GM19099 (cell line): ENCODE results near the gene NOCT.

Experiments
- POLR2A ChIP-seq: IDR thresholded peaks from 3 replicates; pipeline ENCODE4 v1.6.1; 2011; ENCODE audit warnings: low read depth; ENCODE audit not compliant: insufficient read length; ENCODE audit errors: extremely low read depth

The NOCT gene

DNA sequence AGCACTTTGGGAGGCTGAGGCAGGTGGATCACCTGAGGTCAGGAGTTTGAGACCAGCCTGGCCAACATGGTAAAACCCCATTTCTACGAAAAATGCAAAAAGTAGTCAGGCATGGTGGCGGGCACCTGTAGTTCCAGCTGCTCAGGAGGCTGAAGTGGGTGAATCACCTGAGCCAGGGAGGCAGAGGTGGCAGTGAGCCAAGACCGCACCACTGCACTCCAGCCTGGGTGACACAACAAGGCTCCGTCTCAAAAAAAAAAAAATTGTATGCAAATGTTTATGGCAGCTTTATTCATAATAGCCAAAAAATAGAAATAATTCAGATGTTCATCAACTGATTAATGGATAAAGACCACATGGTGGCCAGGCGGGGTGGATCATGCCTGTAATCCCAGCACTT lies 9.8 kb upstream of the NOCT start:
- no peak for TF ChIP-seq POLR2A

DNA sequence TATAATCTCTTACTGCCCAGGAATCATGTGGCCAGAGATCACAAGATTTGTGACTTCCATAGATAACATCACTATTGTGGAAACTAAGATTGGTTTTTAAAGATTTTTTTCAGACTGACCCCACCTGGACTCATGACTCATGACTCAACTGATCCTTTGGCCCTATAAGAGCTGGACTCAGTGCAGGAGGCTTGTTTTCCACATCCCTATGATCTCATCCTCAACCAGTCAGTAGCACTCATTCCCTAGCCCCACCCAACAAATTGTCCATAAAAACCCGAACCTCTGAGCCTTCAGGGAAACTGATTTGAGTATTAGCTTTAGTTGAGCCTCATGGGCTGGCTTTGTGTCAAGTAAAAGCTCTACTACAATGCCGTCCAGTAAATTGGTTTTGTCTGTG lies 7.9 kb upstream of the NOCT start:
- no peak for TF ChIP-seq POLR2A

DNA sequence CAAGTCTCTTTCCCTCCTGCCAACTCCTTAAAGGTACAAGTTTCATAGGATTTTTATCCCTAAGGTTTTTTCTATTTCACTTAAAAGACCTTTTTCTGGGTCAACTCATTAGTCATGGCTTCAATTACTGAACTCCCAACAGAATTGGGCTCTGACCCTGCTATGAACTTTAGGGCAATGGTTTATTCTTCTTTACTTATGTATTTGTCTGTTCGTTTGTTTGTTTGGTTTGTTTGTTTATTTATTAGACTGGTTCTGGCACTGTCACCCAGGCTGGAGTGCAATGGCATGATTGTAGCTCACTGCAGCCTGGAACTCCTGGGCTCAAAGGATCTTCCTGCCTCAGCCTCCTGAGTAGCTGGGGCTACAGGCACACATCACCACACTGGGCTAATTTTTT lies 5.9 kb upstream of the NOCT start:
- no peak for TF ChIP-seq POLR2A

DNA sequence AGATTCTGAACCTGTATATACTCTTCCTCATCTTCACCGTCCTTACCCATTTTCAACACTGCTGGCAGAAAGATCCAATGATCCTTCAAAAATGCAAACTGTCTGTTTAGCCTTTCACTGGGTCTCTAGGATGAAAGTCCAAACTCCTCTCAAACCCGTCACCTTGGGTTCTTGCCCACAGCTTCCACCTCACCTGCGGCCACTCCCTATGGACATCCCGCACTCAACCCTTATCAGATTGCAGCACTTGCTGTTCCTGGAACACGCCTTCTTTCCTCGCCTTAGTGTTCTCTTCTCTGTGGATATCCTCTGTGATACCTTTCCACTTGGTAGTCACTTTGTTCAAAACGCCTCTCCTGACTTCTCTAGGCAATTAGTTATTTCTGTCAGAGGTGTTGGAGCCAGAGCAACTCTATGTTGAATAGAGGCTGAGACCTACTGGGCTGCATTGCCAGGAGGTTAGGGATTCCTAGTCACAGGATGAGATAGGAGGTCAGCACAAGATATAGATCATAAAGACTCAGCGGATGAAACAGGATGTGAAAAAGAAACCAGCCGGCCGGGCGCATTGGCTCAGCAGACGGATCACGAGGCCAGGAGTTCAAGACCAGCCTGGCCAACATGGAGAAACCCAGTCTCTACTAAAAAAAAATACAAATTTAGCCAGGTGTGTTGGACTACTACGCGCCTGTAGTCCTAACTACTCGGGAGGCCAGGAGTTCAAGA lies 4.2 kb upstream of the NOCT start:
- TF ChIP-seq POLR2A: no peak

DNA sequence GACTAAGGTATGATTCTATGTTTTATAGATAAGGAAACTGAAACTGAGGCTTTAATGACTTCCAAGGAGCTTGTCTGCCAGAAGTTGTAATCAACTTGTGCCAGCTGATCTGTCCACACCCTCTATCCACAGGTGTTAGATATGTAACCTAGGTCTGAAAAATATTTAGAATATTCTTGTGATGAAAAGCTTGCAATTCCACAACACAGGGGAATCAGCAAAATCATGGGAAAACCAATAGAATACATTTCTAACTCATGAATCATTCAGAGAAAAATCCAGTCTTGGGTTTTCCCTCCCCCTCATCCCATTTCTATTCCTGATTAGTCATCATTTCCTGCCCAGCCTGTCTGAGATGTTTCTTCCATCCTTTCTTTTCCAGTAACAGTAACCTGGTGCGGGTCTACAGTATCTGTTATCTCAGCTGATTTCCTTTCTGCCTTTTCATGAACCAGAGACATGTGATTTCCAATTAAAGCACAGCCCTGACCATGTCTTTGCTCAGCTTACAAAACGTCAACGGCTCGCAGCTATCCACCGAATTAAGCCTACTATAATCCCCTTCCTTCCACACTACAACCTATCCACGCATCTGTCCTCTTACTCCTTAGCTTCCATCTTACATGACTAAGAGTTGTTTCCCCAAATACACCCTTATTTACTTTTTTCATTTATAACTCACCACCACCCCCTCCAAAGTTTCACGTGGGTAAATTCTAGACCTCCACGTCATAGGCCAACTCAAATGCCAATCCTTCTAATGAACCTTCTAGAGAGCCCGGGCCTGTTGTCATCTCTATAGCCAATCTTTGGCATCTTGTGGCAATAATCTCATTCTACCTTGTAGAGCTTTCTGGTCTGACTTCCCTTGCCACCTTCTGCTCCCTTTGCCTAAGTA lies 961 bp upstream of the NOCT start:
- no peak for TF ChIP-seq POLR2A

DNA sequence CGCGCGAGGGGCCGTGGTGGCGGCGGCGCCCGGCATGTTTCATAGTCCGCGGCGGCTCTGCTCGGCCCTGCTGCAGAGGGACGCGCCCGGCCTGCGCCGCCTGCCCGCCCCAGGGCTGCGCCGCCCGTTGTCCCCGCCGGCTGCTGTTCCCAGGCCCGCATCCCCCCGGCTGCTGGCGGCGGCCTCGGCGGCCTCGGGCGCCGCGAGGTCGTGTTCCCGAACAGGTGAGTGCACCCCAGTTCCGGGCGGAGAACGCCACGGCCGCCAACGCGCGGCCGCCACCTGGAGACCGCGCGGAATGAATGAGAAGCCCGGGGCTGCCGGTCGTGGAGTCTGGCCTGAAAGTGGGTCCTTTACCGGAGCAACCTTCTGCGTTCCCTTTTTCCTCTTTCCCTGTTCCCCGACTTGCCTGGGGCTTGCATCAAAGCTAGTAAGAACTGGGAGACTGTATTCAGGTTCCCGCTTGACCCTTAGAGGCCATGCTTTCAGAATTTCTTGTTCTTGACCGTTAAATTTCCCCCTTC lies 429 bp downstream of the NOCT start:
- TF ChIP-seq POLR2A: no peak

DNA sequence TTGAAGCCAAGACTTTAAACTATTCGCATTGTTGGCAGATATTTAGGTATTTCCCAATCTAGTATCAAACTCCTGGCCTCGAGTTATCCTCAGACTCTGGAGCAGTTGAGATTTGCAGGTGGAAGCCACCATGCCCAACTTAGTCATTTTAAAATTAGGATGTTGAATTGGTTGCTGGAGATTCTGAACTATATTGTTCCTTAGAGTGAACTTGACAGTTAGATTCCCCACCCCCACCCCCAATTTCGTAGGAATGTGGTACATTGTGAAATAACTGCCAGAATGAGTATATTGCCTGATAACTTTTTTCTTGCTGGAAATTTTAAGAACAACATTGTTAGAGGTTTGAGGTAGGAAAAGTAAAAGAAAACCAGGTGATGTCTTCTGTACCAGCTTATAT lies 2.3 kb downstream of the NOCT start:
- no peak for TF ChIP-seq POLR2A

DNA sequence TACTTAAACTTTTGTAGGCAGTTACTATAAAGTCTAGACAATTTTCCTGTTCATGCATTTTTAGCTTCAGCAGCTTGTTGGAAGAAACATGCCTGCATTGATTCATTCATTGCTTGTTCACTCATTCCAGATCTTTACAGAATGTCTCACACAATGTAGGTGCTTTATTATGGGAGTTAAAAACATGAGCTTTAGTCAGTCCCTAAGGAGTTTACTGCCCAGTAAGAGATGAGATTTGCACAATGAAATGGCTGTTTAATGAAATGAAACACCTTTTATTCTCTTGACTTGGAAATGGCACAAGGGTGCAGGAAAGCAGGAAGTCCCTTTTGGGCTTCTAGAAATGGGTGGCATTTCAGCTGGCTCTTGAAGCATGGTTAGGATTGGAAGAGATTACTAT lies 2.9 kb downstream of the NOCT start:
- no peak for TF ChIP-seq POLR2A

DNA sequence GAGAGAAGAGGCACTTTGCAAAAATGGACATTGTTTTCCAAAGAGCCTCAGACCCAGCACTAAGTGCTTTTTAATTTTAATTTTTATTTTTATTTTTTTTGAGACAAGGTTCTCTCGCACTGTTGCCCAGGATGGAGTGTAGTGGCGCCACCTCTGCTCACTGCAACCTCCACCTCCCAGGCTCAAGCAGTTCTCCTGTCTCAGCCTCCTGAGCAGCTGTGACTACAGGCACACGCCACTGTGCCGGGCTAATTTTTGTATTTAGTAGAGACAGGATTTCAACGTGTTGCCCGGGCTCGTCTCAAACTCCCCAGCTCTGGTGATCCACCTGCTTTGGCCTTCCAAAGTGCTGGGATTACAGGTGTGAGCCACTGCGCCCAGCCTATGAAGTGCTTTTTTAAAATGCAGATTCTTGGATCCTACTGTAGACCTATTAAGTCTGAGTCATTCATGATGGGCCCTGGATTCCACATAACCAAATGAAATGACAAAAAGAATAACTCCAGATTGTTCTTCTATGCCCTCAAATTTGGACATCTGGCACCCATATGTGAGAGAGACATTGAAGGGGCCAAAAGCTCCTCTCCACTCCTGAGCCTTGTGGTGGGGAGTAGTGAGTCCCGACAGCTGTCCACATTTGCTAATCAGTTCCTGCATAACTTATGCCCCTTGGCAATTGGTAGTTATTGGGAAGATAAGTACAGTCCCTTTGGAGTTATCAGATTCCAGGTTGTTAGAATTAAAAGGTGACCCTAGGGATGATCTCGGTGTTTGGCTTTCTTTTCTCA lies 3.6 kb downstream of the NOCT start:
- TF ChIP-seq POLR2A: no peak

DNA sequence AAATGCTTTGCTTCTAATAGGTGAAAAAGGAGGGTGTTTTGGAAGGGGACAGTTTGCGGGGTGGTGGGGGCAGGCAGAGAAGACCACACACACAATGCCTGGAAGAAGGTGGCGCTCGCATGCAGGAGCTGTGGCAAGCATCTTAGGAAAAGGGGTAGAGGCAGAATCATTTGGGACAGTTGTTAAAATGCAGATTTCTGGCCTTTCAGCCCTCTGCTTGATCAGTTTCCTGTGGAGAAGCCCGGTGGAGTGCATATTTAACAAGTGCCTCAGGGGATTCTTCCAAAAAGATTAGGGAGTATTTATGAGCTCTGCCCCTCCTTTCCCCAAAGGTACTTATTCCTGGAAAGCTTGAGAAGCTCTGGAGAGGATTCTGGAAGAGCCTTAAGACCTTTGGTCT lies 4.8 kb downstream of the NOCT start:
- no peak for TF ChIP-seq POLR2A

DNA sequence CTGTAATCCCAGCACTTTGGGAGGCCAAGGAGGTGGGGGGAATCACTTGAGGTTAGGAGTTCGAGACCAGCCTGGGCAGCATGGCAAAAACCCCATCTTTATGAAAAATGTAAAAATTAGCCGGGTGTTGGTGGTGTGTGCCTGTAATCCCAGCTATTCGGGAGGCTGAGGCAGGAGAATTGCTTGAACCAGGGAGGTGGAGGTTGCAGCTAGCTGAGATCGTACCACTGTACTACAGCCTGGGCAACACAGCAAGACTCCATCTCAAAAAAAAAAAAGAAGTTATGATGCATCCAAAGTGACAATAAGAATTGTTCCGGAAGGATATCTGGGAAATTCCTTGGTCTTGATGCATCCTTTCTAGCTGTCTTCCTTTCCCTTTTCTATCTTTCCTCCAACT lies 7.3 kb downstream of the NOCT start:
- no peak for TF ChIP-seq POLR2A

DNA sequence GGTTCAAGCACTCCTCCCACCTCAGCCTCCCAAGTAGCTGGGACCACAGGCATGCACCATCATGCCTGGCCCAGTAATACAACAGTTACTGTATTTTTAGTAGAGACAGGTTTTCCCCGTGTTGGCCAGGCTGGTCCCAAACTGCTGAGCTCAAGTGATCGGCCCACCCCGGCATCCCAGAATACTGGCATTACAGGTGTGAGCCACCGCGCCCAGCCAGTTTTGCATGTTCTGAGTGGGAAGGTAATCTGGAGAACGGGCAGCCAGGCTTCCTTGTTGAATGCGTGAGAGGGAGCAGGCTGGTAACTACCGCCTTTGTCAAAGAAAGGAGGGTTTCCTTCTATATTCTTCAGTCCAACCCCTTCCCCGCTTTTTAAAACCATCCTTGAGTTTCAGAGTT lies 9.1 kb downstream of the NOCT start:
- TF ChIP-seq POLR2A: no peak

DNA sequence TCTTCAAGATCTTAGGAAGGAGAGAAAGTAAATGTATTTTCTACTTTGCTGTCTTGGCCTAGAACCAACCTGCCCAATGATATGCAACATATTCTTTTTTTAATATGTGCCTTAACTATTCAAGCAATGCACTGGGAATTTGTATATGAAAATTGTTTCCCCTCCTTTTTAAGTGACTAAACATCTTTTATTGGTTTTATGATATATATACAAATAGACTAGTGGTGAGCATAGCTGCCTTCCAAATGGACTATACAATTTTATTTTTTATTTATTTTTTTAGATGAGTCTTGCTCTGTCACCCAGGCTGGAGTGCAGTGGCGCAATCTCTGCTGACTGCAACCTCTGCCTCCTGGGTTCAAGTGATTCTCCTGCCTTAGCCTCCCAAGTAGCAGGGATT lies 10.3 kb downstream of the NOCT start:
- TF ChIP-seq POLR2A: no peak

DNA sequence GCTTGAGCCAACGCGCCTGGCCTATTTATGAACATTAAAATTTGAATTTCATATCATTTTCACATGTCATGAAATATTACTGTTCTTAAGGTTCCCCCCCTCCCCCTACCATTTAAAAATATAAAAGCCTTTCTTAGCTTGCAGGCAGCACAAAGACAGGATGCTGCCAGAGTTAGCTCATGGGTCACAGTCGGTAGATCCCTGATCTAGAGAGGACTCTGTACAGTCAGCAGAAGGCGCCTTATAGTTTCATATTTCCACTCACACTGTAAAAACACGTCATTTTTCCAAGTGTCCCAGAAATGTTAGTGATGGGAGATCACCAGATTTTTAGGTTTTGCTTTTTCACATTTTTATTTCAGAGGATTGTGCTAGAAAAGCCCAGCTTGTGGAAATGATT lies 12.2 kb downstream of the NOCT start:
- no peak for TF ChIP-seq POLR2A

DNA sequence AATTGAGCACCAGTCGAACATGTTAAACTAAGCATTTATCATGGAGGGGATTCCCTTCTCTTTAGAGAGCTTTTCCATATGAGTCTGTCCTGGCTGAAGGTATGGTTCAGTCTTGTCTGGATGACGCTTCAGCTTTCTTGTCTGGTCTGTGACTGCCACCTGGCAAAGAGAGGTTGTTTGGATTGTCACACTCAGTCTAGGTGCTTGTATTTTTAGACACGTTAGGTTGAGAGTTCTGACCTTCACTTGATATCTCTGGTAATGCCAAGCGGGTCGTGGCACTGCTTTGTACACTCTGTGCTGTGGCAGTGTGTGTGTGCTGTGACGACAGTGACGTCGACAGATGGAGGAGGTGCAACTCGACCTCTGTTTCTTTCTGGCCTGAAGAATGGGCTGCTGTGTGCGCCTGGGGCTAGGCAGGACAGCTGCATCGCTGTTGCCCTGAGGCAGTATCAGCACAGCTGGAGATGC lies 12.6 kb downstream of the NOCT start:
- no peak for TF ChIP-seq POLR2A

DNA sequence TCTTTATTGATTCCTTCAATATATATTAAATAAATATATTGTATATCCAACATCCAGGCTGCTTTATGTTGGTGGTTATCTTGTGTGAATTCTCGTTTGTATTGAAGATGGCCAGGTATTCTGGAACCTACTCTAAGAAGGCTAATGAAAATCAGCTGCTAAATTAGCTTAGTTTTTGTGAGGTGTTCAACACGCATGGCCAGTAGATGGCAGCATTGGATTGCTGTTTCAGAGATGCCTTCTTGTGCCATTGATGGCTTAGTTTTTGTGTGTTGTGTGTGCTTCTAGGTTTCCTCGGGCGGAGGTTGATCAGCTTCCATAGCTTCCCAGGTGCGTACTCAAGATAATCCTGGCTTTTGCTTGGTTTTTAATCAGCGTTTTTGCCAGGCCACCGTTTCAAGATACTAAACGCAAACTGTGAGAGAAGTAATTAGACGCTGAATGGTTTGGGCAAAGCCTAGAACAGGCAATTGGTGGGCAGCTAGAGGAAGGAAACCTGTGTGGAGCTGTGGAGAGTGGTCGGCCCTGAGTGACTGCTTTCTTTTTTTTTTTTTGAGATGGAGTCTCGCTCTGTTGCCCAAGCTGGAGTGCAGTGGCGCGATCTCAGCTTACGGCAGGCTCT lies 15.1 kb downstream of the NOCT start:
- TF ChIP-seq POLR2A: no peak

DNA sequence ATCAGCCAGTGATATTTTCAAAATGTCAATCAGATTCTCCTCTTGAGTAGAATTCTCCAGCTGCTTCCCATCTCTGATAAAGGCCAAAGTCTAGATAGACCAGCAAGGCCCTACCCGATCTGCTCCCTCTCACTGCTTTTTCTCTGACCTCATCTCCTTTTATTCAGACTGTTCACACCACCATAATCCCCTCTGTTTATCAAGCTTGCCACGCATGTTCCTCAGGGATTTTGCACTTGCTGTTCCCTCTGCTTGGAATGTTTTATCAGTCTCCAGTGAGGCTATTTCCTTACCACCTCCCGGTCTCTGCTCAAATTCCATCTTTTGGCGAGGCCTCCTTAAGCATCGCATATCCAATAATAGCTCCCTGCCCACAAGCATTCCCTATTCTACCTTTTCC lies 20.1 kb downstream of the NOCT start:
- no peak for TF ChIP-seq POLR2A
